Stimulated activated CD8-positive, alpha-beta memory T cell treated with anti-CD3 and anti-CD28 coated beads, Interleukin-15, amount 100 ng/mL, for 48 hours (primary cell): ENCODE measurements around the gene PI4KA.
A peak's percentile ranks its signal among the peaks of the same experiment; 100 is the strongest.

Experiments used
- DNase-seq, 2 donors: peaks; one replicate each; pipeline ENCODE4 v3.0.0-alpha.2; 2020; ENCODE audit warnings: low read depth in 2 of 2

Gene PI4KA

GRCh38 chr22:20793748-20794649, 64.6 kb downstream of the PI4KA start:
- DNase-seq: no peak

- no peak for DNase-seq
These were observed 65.5 kb downstream of the PI4KA start for GRCh38 chr22:20792966-20793728.

- no peak for DNase-seq
These were observed 66.2 kb downstream of the PI4KA start for GRCh38 chr22:20792221-20792965.

GRCh38 chr22:20788627-20789344, 69.8 kb downstream of the PI4KA start:
- no peak for DNase-seq

- DNase-seq: no peak
These were observed 70.6 kb downstream of the PI4KA start for GRCh38 chr22:20787746-20788626.

GRCh38 chr22:20787223-20787622, 71.4 kb downstream of the PI4KA start:
- DNase-seq: no peak

GRCh38 chr22:20786536-20786979, 72.1 kb downstream of the PI4KA start:
- DNase-seq: no peak

GRCh38 chr22:20786048-20786447, 72.6 kb downstream of the PI4KA start:
- no peak for DNase-seq

GRCh38 chr22:20785415-20785814, 73.2 kb downstream of the PI4KA start:
- DNase-seq: no peak

- DNase-seq: no peak
These were observed 74.5 kb downstream of the PI4KA start for GRCh38 chr22:20783844-20784723.

- no peak for DNase-seq
These were observed 75.3 kb downstream of the PI4KA start for GRCh38 chr22:20783300-20783673.

GRCh38 chr22:20782596-20783299, 75.9 kb downstream of the PI4KA start:
- DNase-seq: no peak

- DNase-seq: no peak
These were observed 76.5 kb downstream of the PI4KA start for GRCh38 chr22:20782083-20782482.

GRCh38 chr22:20781272-20781990, 77.2 kb downstream of the PI4KA start:
- DNase-seq: peak; percentile 6 to 57

GRCh38 chr22:20779818-20780158, 78.8 kb downstream of the PI4KA start:
- no peak for DNase-seq

GRCh38 chr22:20779014-20779817, 79.4 kb downstream of the PI4KA start:
- no peak for DNase-seq

- no peak for DNase-seq
These were observed 81.0 kb downstream of the PI4KA start for GRCh38 chr22:20777420-20778177.
